Gastroesophageal sphincter (tissue), 4 donors: Measurements from ENCODE around the gene TIGD4. TPM values are rescaled to one million over a fixed set of nuclear protein-coding genes. Genes with fewer than 3 reads are reported as not detected.
A peak's percentile ranks its signal among the peaks of the same experiment; 100 is the strongest.

Experiments
- ATAC-seq: fragments of 150-250 bp; one replicate; pipeline ENCODE4 v1.9.1; 2016; ENCODE audit warnings: mild to moderate bottlenecking, moderate library complexity
- H3K27ac ChIP-seq, 4 donors: fragments of 200-600 bp; sonication (generic) in 3 of 4; 1 replicate in 3 of 4; 2 replicates in 1 of 4; pipeline ENCODE4 v1.5.1; 2016 to 2019
- H3K27me3 ChIP-seq: fragments of 200-600 bp; sonication (generic); one replicate; pipeline ENCODE4 v1.5.1; 2019
- H3K36me3 ChIP-seq, 2 donors: fragments of 200-600 bp; sonication (generic); one replicate each; pipeline ENCODE4 v1.5.1; 2019; ENCODE audit warnings: control low read depth in 1 of 2
- H3K4me1 ChIP-seq, 3 donors: fragments of 200-600 bp; sonication (generic); 1 replicate in 2 of 3; 2 replicates in 1 of 3; pipeline ENCODE4 v1.5.1; 2016 to 2019; ENCODE audit warnings: control low read depth in 2 of 3
- H3K4me3 ChIP-seq, 2 donors: fragments of 200-600 bp; sonication (generic); one replicate each; pipeline ENCODE4 v1.5.1; 2019; ENCODE audit warnings: mild to moderate bottlenecking in 1 of 2, moderate library complexity in 1 of 2
- H3K9me3 ChIP-seq, 3 donors: fragments of 200-600 bp; sonication (generic); one replicate each; pipeline ENCODE4 v1.5.1; 2017 to 2019; ENCODE audit warnings: control low read depth in 2 of 3
- EP300 ChIP-seq: sonication (generic); formaldehyde crosslinking; IDR thresholded peaks from one replicate; pipeline ENCODE4 v1.6.1; 2017; ENCODE audit warnings: antibody characterized with exemption, mild to moderate bottlenecking
- POLR2A ChIP-seq, 2 donors: fragments of 450-650 bp; IDR thresholded peaks; one replicate each; pipeline ENCODE4 v1.6.1; 2017; ENCODE audit warnings: antibody characterized with exemption in 2 of 2, mild to moderate bottlenecking in 2 of 2, moderate library complexity in 1 of 2
- POLR2AphosphoS5 ChIP-seq: sonication (generic); formaldehyde crosslinking; IDR thresholded peaks from one replicate; pipeline ENCODE4 v1.6.1; 2017; ENCODE audit warnings: antibody characterized with exemption
- WGBS, 2 donors: methylation state at CpG; one replicate each; pipeline ENCODE4 v1.1.5; 2018; ENCODE audit warnings: low coverage in 1 of 2; 5-methylcytosine and 5-hydroxymethylcytosine counted together
- total RNA-seq, 4 donors: library from RNA; depleted of rRNA; stranded (reverse); fragments of >200 nt; gene quantifications; one replicate each; pipeline ENCODE4 v1.1.0, GENCODE V29; 2016
- TF ChIP-seq, protein P1 (sequence below), 4 experiments: fragments of 200-600 bp in 2 of 4; fragments of 450-650 bp in 2 of 4; sonication (generic) in 1 of 4; IDR thresholded peaks; one replicate each; pipeline ENCODE4 v1.5.1; 2017 to 2019; ENCODE audit warnings: antibody characterized with exemption in 4 of 4, mild to moderate bottlenecking in 2 of 4, moderate library complexity in 2 of 4

The TIGD4 gene
- total RNA-seq, 4 donors from 2014 or later: 0.22 to 0.94 (median 0.47) TPM

DNA sequence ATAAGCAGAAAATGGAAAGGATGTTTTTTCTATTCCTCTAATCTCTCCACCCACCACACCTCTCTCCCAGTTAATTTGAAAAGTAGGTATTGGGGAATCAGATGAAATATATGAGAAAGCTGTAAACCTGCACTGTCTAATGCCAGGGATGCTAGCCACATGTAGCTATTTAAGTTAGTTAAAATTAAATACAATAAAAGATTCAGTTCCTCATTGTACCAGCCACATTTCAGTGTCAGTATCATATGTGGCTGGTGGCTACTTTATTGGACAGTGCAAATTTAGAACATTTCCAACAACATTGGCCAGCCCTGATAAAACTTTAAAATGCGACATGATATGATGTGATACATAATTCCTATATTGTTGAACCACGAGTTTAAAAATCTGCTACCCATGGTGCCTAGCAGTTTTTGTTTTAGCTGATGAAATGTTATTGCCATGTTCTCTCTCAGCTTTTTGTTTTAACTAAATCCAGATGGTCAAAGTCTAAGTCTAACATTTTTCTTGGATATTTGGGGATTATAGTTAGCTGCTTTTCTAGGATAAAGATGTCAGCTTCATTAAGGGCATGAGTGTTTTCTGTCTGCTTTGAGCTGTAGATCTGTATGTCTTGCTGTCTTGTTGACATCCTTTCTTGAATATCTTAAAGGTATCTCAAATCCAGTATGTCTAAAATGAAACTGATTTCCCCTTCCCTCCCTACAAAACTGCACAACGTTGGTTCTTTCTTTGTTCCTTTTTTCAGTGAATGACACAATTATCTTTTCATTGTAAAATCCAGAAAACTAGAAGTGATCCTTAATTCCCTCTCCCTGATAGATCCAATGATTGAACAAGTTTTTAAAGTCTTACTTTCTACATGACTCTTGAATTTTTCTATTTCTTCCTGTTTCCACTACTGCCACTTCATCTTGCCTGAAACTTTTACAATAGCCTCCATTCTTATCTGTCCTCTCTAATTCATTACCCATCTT lies 6.4 kb upstream of the TIGD4 start:
- H3K27ac ChIP-seq: no peak overlapping the region

DNA sequence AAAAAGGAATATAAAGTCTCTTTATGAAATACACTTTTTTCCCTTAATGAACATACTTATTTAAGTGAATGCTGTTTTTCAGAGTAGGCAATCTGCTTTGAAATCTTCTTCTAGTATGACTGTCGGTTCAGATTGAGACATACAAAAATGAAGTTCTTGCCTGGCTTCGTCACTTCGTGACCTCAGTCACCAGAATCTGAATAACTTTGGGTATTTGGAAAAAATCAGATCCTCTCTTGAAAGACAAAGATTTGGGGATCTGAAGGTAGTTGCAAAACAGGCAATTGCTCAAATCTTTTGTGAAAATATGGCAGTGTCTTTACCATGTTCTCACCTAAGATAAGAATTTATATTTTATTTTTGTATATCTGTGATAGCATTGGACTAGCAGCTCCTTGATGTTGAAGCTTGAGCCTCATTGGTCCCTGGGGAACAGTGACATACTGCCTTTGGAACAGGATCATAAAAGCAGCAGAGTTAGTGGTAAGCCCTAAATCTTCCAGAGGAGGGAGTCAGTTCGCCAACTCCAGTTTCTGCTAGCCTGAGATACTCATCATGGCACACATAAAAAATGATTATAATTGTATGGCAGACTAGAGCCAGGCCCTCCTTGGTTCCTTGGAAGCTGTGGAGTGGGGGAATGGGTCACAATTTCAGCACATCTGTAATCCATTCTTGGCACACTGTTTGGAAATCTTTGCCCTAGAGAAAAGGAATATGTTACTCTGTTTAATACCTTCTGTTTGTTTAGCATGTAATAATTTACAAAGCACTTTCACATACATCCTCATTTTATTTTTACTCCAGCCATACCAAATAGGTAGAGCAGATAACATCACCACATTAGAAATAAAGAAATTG lies 5.2 kb upstream of the TIGD4 start:
- H3K4me1 ChIP-seq: peaks cover 0 to 56% (median 5%) of the 10 kb centered on the region in 3 donors
- WGBS, 2 donors: 78 to 90% methylated on average over 4 of the region's 4 CpGs
- TF ChIP-seq, protein P1, sequence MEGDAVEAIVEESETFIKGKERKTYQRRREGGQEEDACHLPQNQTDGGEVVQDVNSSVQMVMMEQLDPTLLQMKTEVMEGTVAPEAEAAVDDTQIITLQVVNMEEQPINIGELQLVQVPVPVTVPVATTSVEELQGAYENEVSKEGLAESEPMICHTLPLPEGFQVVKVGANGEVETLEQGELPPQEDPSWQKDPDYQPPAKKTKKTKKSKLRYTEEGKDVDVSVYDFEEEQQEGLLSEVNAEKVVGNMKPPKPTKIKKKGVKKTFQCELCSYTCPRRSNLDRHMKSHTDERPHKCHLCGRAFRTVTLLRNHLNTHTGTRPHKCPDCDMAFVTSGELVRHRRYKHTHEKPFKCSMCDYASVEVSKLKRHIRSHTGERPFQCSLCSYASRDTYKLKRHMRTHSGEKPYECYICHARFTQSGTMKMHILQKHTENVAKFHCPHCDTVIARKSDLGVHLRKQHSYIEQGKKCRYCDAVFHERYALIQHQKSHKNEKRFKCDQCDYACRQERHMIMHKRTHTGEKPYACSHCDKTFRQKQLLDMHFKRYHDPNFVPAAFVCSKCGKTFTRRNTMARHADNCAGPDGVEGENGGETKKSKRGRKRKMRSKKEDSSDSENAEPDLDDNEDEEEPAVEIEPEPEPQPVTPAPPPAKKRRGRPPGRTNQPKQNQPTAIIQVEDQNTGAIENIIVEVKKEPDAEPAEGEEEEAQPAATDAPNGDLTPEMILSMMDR (IDR thresholded peaks at IDR 0.05): no peak
- TF ChIP-seq POLR2A (IDR thresholded peaks at IDR 0.05) (no peak), EP300 (no peak), POLR2AphosphoS5 (no peak)
- peaks cover 0 to 8% of the 10 kb centered on the region in 2 donors for H3K36me3 ChIP-seq
- no peak overlapping the region for H3K4me3 ChIP-seq
- no peaks in the 10 kb centered on the region for H3K9me3 ChIP-seq
- H3K27ac ChIP-seq: no peak overlapping the region
- ATAC-seq: no peak
- no peaks in the 10 kb centered on the region for H3K27me3 ChIP-seq

More for the DNA sequence above, 6.4 kb upstream of the TIGD4 start:
- no peak for ATAC-seq
- H3K4me1 ChIP-seq: peaks cover 0 to 55% (median 5%) of the 10 kb centered on the region in 3 donors
- H3K36me3 ChIP-seq: peaks cover 0 to 8% of the 10 kb centered on the region in 2 donors
- no peak overlapping the region for H3K4me3 ChIP-seq
- H3K27me3 ChIP-seq: no peaks in the 10 kb centered on the region
- TF ChIP-seq, protein P1 (IDR thresholded peaks at IDR 0.05): no peak
- TF ChIP-seq POLR2A (IDR thresholded peaks at IDR 0.05) (no peak), POLR2AphosphoS5 (no peak), EP300 (no peak)
- H3K9me3 ChIP-seq: no peaks in the 10 kb centered on the region
- 56 to 69% methylated on average over 3 of the region's 3 CpGs for WGBS, 2 donors

DNA sequence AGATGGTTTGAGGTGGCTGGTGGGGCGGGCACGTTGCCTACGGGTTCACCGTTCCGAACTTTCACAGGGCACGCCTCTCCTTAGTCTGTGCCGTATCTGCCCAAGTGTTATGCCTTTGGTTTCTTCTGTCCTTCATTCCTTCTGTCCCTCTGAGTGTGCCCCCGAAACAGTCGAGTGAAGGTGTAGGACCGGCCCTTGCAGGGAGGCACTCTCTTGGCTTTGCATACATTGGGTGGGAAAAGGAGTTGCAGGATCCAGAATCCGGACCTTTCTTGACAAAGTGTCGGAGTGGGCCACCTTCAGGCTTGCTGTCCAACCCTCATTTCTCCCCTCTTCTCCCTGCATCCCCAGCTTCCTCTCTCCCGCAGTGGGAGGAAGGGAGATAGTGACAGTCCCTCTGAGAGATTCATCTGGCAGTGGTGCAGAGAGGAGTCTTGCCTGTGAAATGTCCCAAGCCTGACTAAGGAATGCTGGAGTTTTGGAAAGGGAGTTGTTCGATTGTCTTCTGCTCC lies 793 bp upstream of the TIGD4 start:
- TF ChIP-seq EP300 (no peak), POLR2A (IDR thresholded peaks at IDR 0.05) (no peak), POLR2AphosphoS5 (no peak)
- TF ChIP-seq, protein P1 (IDR thresholded peaks at IDR 0.05): no peak
- peaks cover 0 to 57% (median 5%) of the 10 kb centered on the region in 3 donors for H3K4me1 ChIP-seq

DNA sequence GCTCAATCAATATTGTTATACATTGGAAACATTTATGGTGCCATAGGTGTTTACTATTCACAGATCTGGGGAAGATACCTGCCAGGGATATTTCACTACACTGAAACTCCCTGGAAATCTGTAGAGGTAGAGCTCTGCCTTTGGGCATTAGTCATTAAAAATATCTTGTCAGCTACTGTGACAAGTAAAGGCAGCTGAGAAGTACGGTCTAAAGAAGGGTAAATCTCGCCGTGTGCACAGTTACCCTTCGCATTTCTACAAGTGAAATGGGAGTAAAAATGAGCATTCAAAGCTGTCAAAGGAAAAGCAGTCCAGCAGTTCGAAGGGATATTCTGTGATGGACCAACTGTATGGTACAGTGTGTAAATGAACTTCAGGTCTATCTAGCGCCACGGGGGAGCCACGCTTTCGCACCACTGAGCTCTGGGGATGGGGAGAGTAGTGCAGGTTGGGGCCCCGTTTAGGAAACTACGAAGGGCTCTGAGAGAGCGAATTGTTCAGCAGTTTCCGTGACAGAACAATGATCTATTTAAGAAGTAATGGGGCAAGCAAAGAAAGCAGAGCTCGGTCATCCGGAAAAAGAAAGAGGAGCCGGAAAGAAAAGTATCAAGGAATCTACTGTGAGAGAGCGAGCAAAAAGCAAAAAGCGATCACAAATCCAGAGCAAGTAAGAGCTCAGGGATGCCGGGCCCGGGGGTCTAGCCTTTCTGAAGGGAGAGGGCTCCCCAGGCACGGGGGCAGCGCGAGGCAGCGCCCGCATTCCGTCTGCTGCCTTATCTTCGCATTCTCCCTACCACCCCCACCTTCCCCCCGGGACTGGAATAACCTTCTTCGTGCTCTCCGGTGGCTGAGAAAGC lies 646 bp downstream of the TIGD4 start:
- no peak for ATAC-seq
- H3K27ac ChIP-seq: peak overlapping the region; percentile 40 to 94 (median 90)
- 0 to 1% methylated on average over 18 to 28 of the region's 30 CpGs for WGBS, 2 donors

More for the DNA sequence above, 793 bp upstream of the TIGD4 start:
- Histone ChIP-seq H3K36me3 (peaks cover 0 to 5% of the 10 kb centered on the region in 2 donors), H3K9me3 (no peaks in the 10 kb centered on the region), H3K27me3 (no peaks in the 10 kb centered on the region), H3K27ac (peak overlapping the region; percentile 88 to 94 (median 92)), H3K4me3 (peak overlapping the region; percentile 82 to 85)
- WGBS, 2 donors: 0 to 1% methylated on average over 7 to 13 of the region's 14 CpGs
- no peak for ATAC-seq

More for the DNA sequence above, 646 bp downstream of the TIGD4 start:
- Histone ChIP-seq H3K4me1 (peaks cover 0 to 43% (median 5%) of the 10 kb centered on the region in 3 donors), H3K9me3 (no peaks in the 10 kb centered on the region), H3K27me3 (no peaks in the 10 kb centered on the region), H3K4me3 (peak overlapping the region; percentile 82 to 85), H3K36me3 (no peaks in the 10 kb centered on the region)
- TF ChIP-seq, protein P1 (IDR thresholded peaks at IDR 0.05): no peak
- TF ChIP-seq POLR2AphosphoS5 (no peak), POLR2A (IDR thresholded peaks at IDR 0.05) (no peak), EP300 (no peak)
